Adrenal gland (tissue), 5 donors: ENCODE data around the gene CAPN7.

ENCODE experiments used
- CTCF ChIP-seq, 6 experiments: fragments of 450-650 bp in 4 of 6; fragments of 200-600 bp in 2 of 6; sonication (generic) in 1 of 6; IDR thresholded peaks; 1 replicate in 5 of 6; 2 replicates in 1 of 6; pipeline versions ENCODE4 v1.5.1 to v1.8.0; 2016 to 2021; ENCODE audit warnings: antibody characterized with exemption in 6 of 6, mild to moderate bottlenecking in 2 of 6, moderate library complexity in 1 of 6
- POLR2A ChIP-seq, 2 donors: fragments of 450-650 bp; IDR thresholded peaks; one replicate each; pipeline ENCODE4 v1.6.1; 2017; ENCODE audit warnings: antibody characterized with exemption in 2 of 2, mild to moderate bottlenecking in 2 of 2, moderate library complexity in 1 of 2
- donor health status: DM: no; HTN: no; CAD: no.

- TF ChIP-seq CTCF (IDR thresholded peaks at IDR 0.05): no peak
- TF ChIP-seq POLR2A (IDR thresholded peaks at IDR 0.05): no peak
Measured at GRCh38 chr3:15276028-15276724, 70.1 kb downstream of the CAPN7 start.
